ENCODE results near the gene AMN.

- TF ChIP-seq CTCF (conservative IDR thresholded peaks at IDR 0.05) (no peak), ZFX (IDR thresholded peaks at IDR 0.05) (no peak)
Observed at GRCh38 chr14:102882226-102882906, 40.1 kb upstream of the AMN start.

All from C4-2B (cell line).